ACC112 (cell line): ENCODE data around the gene SPAG9.

Experiments used
- H2AFZ ChIP-seq: fragments of 200-600 bp; sonication (generic); one replicate; pipeline ENCODE4 v1.6.0; 2017; ENCODE audit warnings: antibody characterized with exemption, low read length; ENCODE audit not compliant: unreplicated experiment
- H3K27ac ChIP-seq: fragments of 200-600 bp; sonication (generic); 2 replicates; pipeline ENCODE4 v1.5.1; 2014; ENCODE audit warnings: low read depth, mild to moderate bottlenecking, antibody characterized with exemption, low read length, moderate library complexity
- H3K27me3 ChIP-seq: fragments of 200-600 bp; sonication (generic); 2 replicates; pipeline ENCODE4 v1.6.1; 2014; ENCODE audit warnings: mild to moderate bottlenecking, antibody characterized with exemption, low read length, moderate library complexity, mixed read lengths; ENCODE audit not compliant: insufficient read depth
- H3K36me3 ChIP-seq: fragments of 200-600 bp; sonication (generic); 2 replicates; pipeline ENCODE4 v1.6.1; 2016; ENCODE audit warnings: mild to moderate bottlenecking, antibody characterized with exemption, low read length, moderate library complexity, mixed read lengths; ENCODE audit not compliant: insufficient read depth
- H3K4me1 ChIP-seq: fragments of 200-600 bp; sonication (generic); one replicate; pipeline ENCODE4 v1.6.1; 2016; ENCODE audit warnings: low read length, mixed read lengths; ENCODE audit not compliant: insufficient read depth, unreplicated experiment, control insufficient read depth
- H3K4me3 ChIP-seq: fragments of 200-600 bp; sonication (generic); 2 replicates; pipeline ENCODE4 v1.5.1; 2014; ENCODE audit warnings: mild to moderate bottlenecking, low read depth, low read length
- H3K79me2 ChIP-seq: fragments of 200-600 bp; sonication (generic); one replicate; pipeline ENCODE4 v1.6.0; 2016; ENCODE audit warnings: low read length; ENCODE audit not compliant: control insufficient read depth, unreplicated experiment, insufficient read depth

SPAG9 gene

DNA sequence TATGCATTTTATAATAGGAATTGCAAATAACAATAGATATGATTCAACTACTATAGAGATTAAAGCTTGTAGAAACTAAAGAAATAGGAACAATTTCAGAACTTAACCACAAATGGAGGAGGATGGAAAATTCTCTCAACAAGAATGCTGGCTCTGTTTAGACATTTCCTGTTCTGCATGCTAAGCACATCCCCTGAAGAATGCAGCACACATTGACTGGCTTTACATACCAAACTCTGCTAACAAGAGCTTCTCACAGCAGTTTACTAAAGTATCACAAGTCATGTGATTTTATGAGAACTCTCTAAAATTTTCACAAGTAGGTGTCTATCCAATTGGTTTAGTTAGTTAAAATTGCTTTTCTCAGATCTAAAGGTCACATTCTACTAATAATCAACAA, 85.2 kb downstream of the SPAG9 start:
- Histone ChIP-seq H3K4me3 (no peak overlapping the region), H3K36me3 (peaks cover 6% of the 10 kb centered on the region), H3K4me1 (peaks cover 7% of the 10 kb centered on the region), H3K27ac (0 out of 2 replicates have a peak overlapping the region, but pooled peaks have one; percentile 1), H3K79me2 (peaks cover 6% of the 10 kb centered on the region), H3K27me3 (no peaks in the 10 kb centered on the region), H2AFZ (no peak overlapping the region)

DNA sequence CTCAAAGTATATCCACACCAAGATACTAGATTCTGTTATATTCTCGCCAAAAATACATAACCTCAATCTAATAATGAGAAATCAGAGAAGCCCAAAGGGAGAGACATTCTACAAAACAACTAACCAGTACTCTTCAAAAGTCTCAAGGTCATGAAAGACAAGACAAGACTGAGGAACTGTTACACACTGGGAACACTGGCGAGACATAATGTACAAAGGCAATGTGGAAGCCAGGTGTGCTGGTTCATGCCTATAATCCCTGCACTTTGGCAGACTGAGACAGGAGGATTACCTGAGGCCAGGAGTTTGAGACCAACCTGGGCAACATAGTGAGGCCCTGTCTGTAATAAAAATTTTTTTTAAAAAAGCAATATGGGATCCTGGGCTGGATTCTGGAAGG, 85.9 kb downstream of the SPAG9 start:
- H3K36me3 ChIP-seq, result peaks cover 2% of the 10 kb centered on the region
- peaks cover 6% of the 10 kb centered on the region for H3K79me2 ChIP-seq
- H3K27ac ChIP-seq, result no peak overlapping the region

DNA sequence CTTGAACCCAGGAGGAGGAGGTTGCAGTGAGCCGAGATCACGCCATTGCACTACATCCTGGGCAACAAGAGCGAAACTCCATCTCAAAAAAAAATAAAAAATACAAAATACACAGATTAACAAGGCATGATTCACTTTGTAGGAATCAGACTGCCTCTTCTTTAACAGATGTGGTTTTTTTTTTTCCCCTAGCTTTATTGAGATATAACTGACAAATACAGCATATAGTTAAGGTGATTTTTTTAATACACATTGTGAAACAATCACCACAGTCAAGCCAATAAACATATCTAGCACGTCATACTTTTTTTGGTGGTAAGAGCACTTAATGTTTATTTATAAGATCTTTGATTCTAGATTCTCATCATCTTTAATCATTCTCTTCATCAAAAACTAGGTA, 87.8 kb downstream of the SPAG9 start:
- H3K79me2 ChIP-seq, result peaks cover 6% of the 10 kb centered on the region
- no peak overlapping the region for H3K4me3 ChIP-seq
- peaks cover 19% of the 10 kb centered on the region for H3K4me1 ChIP-seq
- no peak overlapping the region for H2AFZ ChIP-seq
- H3K27ac ChIP-seq, result no peak overlapping the region
- no peaks in the 10 kb centered on the region for H3K27me3 ChIP-seq
- H3K36me3 ChIP-seq, result peaks cover 3% of the 10 kb centered on the region; the same call in 1 of the 2 replicates

More for the DNA sequence above, 85.9 kb downstream of the SPAG9 start:
- no peak overlapping the region for H2AFZ ChIP-seq
- H3K4me3 ChIP-seq, result no peak overlapping the region
- peaks cover 13% of the 10 kb centered on the region for H3K4me1 ChIP-seq
- no peaks in the 10 kb centered on the region for H3K27me3 ChIP-seq

DNA sequence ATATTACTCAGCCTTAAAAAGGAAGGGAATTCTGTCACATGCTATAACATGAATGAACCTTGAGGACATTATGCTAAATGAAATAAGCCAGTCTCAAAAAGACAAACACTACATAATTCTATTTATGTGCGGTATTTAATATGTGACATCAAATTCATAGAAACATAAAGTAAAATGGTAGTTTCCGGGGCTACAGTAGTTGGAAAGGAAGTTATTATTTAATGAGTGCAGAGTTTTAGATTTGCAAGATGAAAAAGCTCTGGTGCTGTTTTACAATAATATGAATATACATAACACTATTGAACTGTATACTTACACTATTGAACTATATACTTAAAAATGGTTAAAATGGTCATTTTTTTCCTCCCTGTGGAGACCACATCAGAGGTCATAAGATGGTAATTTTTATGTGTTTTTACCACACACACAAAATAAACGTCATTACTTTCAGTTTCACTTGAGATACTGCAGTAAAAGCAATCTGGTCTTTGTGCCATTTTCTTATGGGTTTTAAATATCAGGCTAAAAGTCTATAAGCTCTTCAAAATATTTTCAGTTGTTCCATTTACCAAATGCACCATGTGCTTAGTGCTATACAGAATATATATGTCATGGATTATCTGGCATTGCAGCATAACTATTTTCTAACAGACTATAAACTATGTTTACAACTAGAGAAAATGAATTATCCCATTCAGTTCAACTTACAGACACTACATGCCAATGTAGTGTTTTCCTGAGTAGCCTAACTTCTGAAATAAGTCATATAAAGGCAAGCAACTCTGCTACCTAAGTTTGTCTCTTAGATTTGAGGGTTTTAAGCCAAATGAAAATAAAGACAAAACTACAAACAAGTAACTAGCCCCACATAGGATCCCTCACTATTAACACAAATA, 90.9 kb downstream of the SPAG9 start:
- H3K4me3 ChIP-seq, result peak overlapping the region; percentile 68
- H3K27me3 ChIP-seq, result no peaks in the 10 kb centered on the region
- peaks cover 3% of the 10 kb centered on the region for H3K79me2 ChIP-seq
- peak overlapping the region; percentile 67 for H3K27ac ChIP-seq
- peak overlapping the region; percentile 35 for H2AFZ ChIP-seq
- peaks cover 15% of the 10 kb centered on the region for H3K4me1 ChIP-seq
- H3K36me3 ChIP-seq, result peaks cover 3% of the 10 kb centered on the region; the same call in 1 of the 2 replicates

DNA sequence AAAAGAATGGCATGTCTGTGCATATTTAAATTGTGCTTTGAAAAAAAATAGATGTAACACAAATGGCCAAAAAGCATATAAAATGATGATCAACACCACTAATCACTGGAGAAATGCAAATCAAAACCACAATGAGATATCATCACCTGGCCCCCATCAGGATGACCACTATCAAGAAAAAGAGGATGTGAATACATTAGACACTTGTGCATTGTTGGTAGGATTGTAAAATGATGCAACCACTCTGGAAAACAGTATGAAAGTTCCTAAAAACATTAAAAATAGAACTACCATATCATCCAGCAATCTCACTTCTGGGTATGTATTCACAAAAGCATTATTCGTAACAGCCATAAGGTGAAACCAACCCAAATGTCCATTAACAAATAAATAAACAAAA, 91.5 kb downstream of the SPAG9 start:
- Histone ChIP-seq H3K27ac (peak overlapping the region; percentile 67), H3K4me1 (peaks cover 15% of the 10 kb centered on the region), H3K4me3 (peak overlapping the region; percentile 68), H3K79me2 (peaks cover 2% of the 10 kb centered on the region), H3K36me3 (peaks cover 3% of the 10 kb centered on the region; the same call in 1 of the 2 replicates), H3K27me3 (no peaks in the 10 kb centered on the region), H2AFZ (no peak overlapping the region)

DNA sequence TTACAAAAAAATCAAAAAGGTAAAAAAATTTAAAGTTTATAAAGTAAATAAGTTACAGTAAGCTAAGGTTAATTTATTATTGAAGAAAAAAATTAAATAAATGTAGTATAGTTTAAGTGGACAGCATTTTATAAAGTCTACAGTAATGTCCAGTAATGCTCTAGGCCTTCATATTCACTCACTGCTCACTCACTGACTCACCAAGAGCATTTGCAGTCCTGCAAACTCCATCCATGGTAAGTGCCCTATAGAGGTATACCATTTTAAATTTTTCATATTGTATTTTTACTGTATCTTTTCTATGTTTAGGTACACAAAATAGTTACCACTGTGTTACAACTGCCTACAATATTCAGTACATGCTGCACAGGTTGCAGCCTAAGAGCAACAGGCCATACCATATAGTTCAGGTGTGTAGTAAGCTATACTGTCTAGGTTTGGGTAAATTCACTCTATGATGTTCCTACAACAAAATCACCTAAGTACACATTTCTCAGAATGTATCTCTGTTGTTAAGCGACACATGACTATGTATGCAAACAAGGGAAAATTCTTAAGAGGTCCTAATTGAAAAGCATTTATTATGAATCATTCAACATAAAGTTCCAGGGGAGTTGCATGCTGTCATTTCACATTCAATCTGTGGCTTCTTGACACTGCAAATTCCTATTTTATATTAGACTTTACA, 92.3 kb downstream of the SPAG9 start:
- Histone ChIP-seq H3K4me1 (peaks cover 15% of the 10 kb centered on the region), H2AFZ (no peak overlapping the region), H3K27me3 (no peaks in the 10 kb centered on the region), H3K79me2 (peaks cover 2% of the 10 kb centered on the region), H3K36me3 (peaks cover 3% of the 10 kb centered on the region; the same call in 1 of the 2 replicates), H3K4me3 (no peak overlapping the region), H3K27ac (no peak overlapping the region)

- no peaks in the 10 kb centered on the region for H3K79me2 ChIP-seq
- peaks cover 14% of the 10 kb centered on the region for H3K36me3 ChIP-seq
- H3K4me3 ChIP-seq, result no peak overlapping the region
- no peak overlapping the region for H3K27ac ChIP-seq
- no peaks in the 10 kb centered on the region for H3K27me3 ChIP-seq
- H2AFZ ChIP-seq, result no peak overlapping the region
- no peaks in the 10 kb centered on the region for H3K4me1 ChIP-seq
These were observed 102.1 kb downstream of the SPAG9 start for GRCh38 chr17:51018541-51018940.

GRCh38 chr17:51017270-51017669, 103.4 kb downstream of the SPAG9 start:
- H3K36me3 ChIP-seq, result peaks cover 14% of the 10 kb centered on the region
- H3K79me2 ChIP-seq, result no peaks in the 10 kb centered on the region
- H3K27me3 ChIP-seq, result no peaks in the 10 kb centered on the region
- no peak overlapping the region for H3K4me3 ChIP-seq
- H2AFZ ChIP-seq, result no peak overlapping the region
- H3K4me1 ChIP-seq, result no peaks in the 10 kb centered on the region
- H3K27ac ChIP-seq, result no peak overlapping the region

GRCh38 chr17:51016099-51016498, 104.6 kb downstream of the SPAG9 start:
- no peak overlapping the region for H2AFZ ChIP-seq
- H3K36me3 ChIP-seq, result peaks cover 14% of the 10 kb centered on the region
- no peak overlapping the region for H3K4me3 ChIP-seq
- H3K27ac ChIP-seq, result no peak overlapping the region
- H3K4me1 ChIP-seq, result no peaks in the 10 kb centered on the region
- H3K79me2 ChIP-seq, result no peaks in the 10 kb centered on the region
- H3K27me3 ChIP-seq, result no peaks in the 10 kb centered on the region

GRCh38 chr17:51015145-51015558, 105.5 kb downstream of the SPAG9 start:
- Histone ChIP-seq H2AFZ (no peak overlapping the region), H3K4me1 (no peaks in the 10 kb centered on the region), H3K4me3 (no peak overlapping the region), H3K79me2 (no peaks in the 10 kb centered on the region), H3K27ac (no peak overlapping the region), H3K36me3 (peaks cover 12% of the 10 kb centered on the region), H3K27me3 (no peaks in the 10 kb centered on the region)
